Central memory CD4-positive, alpha-beta T cell (primary cell): ENCODE measurements around the gene SIAH1.
"Not testable (repeated sequence)": the region's sequence is repeated elsewhere in the genome, so short reads cannot be mapped to it uniquely, and the experiment has no call there.

Source experiments
- DNase-seq: peaks from one replicate; pipeline ENCODE4 v3.0.0; 2022
- total RNA-seq, 3 experiments: gene quantifications; one replicate each; lab custom pipeline; 2026; lab: John Stamatoyannopoulos, UW

SIAH1 gene, protein sequence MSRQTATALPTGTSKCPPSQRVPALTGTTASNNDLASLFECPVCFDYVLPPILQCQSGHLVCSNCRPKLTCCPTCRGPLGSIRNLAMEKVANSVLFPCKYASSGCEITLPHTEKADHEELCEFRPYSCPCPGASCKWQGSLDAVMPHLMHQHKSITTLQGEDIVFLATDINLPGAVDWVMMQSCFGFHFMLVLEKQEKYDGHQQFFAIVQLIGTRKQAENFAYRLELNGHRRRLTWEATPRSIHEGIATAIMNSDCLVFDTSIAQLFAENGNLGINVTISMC
- 18.4 to 29.5 (median 28.4) reads per million in 3 experiments for total RNA-seq

DNA sequence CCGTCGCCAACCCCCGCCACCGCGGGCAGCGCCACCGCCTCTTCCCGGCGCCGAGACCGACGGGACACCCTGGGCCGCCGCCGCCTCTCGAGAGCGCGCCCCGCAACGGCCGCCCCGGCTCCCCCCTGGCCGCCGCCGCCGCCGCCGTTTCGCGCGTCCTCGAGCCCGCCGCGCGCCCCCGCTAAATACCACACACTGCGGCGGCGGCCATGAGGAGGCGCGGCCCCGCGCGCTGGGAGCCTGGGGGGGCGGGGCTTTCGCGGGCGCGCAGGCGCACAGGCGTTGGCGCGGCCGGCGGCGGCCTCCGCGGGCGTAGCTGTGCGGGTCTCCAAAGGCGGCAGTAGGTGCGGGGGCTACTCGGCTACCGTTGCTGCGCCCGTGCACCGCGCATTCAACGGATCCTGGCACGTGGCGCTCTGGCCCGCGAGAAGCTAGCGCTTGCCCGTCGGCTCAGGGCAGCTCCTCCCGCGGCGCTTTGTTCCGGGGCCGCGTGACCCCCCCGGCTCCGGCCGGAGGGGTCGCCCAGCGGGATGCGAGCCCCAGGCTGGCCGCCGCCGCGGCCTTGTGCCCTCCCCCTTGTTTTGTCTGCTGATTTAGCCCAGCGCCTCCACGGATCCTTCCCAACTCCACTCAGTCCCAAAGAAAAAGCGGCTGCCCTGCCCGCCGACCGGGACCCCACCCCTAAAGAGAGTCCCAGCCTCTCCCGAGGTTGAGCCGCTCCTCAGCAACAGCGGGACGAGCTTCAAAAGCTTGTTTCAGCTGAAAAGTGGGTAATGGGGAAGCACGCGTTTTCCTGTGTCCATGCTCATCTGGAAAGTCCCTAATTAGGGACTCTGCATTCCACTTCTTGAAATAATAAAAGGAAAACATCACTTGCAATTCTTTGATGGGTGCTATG lies at the start of gene SIAH1:
Gene SIAH1 (minus strand): TSS at position 161 of the 898 bp plus-strand sequence. CDS start 22,985 bp downstream, outside the sequence.
- peak; percentile 86 for DNase-seq

DNA sequence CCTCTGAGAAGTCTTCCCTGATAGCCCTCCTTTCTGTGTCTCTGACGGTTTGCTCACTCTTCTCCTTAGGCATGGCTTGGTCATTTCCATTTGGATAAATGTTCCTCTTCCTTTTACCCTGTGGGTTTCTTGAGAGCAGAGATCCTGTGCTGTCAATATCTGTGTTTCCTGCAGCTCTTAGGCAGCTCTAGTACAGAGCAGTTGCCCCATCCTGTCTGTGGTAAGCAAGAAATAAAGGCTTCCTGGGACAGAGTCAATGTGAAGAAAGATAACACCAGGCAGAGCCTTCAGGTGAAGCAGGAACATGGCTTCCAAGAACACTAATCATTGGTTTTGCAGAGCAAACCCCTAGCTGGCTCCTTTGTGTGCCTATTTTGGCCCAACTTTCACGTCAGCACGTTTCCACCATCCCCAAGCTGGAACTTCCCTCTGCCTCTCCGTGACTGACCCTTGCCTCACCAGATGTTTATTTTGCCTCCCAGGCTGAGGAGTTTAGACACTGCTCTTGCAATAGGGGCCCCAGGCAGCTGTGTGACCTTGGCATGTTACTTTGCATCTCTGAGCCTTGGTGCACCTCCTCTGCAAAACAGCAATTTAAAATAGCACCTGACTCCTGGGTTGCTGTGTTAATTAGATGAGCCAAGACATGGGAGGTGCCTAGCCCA lies 49.6 kb upstream of the SIAH1 start:
- no peak for DNase-seq

DNA sequence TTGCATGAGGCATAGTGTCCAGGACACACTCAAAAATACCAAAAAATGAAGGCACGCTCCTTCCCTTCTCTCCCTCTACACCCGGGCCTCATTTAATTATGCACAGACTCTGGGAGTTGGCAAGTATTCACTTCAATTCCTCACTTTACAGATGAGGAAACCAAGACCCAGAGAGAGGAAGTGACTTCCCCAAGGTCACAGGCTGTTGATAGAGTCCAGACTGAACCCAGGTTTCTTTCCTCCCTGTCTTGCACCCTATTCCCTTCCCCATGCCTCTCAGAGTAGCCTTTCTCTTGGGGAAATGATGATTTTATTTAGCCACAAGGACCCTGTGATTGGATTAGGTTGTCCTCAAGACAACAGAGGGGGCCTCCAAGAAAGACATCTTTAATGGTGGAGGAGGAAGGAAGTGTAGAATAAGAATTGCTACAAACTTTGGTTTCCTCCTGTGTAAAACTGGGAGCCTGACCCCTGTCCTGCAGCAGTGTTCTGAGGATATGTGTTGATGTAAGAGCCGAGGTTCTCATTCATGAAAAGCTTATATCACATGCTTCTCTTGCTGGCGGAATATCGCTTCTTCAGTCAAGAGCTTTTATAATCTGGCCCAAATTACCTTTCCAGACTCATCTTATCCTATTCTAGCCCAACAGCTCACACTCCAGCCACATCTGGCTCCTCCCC lies 48.8 kb upstream of the SIAH1 start:
- DNase-seq, result no peak

DNA sequence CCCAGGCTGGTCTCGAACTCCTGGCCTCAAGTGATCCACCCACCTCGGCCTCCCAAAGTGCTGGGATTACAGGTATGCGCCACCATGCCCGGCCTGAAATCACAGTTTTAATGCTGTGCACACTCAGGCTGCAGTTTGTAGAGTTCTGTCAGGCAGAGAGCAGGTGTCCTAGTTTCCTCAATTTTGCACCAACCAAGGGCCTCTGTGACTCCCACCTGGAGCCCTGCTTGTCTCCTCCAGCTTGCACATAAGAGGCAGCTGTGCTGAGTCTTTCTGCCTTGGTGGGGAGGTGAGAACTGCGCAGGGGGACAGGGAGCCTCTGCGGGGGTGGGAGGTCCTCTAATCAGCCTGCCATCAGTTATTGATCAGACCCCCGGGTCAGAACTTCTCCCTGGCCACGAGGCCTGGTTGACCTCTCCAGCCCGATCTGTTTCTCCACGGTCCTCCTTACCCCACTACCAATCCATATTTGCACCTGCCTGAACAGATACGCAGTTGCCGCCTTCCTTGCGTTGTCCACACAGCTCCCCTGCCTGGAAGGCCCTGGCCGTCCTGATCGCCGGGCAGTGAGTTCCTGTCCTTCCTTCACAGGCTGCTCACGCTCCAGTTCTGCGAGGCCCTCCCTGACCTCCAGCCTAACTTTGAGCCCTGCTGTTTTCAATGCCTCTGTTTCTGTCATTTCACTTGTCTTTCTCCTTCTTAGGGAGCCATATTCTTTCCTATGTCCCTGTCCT lies 48.1 kb upstream of the SIAH1 start:
- no peak for DNase-seq

DNA sequence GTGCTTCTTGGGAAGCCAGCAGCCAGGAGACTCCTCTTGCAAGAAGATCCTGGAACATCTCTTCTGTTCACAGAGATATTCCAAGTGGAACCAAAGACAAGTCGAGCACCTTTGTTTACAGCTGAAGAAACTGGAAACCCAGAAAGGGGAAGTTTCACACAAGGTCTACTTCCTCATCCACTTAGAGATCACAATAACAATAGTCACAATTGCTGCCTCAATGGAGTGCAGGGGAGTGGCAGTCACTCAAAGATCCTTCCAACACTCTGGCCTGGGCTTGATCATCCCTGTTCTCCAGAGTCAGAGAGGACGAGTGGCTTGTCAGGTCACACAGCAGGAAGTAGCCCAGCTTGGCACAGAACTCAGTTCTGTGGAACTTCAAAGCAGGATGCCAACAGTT lies 46.9 kb upstream of the SIAH1 start:
- no peak for DNase-seq

DNA sequence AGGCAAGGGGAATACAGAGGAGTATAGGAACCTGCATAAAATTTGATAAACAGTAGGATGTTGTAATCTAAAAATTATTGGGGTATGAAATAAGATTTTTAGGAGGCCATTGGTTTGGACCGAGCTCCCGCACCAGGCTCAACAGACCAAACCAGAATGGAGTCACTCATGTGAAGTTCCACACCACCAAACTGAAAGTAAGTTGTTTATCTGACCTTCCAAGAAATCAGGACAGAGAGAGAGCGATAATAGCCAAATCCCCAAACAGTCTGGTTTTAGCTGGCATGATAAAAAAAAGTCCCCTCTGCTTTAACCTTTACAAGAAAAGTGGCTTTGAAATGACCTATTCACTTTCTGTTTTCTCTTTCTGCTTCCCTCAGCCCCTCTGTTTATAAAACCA lies 45.7 kb upstream of the SIAH1 start:
- DNase-seq, result no peak

DNA sequence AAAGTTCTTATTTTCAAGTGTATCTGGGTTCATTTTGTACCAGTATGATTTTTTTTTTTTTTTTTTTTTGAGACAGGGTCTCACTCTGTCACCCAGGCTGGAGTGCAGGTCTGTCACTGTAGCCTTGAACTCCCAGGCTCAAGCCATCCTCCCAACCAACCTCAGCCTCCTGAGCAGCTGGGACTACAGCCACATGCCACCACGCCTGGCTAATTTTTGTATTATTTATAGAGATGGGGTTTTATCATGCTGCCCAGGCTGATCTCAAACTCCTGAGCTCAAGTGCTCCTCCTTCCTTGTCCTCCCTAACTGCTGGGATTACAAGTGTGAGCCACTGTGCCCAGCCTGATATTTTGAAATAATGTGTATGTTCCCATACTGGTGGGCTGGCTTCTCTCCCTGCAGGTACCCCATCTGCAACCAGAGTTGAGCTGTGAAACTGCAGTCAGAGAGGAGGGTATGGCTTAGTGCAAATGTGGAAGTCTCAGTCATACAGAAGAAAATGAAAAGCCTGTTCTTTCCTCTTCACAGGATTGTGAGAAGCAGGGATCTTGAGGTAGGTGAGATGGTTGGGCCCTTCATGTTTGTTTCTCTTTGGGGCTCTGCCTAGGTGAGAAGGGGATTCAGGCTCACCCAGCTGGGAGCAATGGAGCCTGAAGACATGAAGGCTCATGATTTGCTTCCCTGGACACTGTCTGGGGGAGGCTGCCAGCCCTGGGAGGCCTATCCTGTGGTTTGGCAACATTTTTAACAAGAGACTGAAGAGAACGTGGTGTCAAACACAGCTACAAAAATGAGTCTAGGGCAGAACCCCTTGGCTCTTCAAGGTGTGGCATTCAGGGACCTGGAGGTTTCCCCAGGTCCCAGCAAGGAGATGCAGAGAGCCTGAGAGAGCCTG lies 41.3 kb upstream of the SIAH1 start:
- no peak for DNase-seq

DNA sequence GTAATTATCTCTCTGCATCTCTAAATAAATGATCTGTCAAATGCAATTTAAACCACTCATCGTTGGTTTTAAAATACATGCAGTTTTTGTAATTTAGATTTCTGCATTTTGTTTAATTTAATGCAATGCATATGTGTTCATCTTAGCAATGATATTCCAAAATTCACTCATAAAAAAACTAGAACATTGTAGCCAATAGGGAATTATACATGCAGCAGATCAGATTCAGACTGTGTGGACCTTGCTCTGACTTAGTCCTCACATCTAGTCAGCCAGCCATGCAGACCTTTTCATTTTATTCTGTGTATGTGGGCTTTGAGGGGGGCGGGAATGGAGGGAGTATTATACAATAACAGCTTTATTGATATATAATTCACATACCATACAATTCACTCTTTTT lies 37.3 kb upstream of the SIAH1 start:
- DNase-seq, result no peak

DNA sequence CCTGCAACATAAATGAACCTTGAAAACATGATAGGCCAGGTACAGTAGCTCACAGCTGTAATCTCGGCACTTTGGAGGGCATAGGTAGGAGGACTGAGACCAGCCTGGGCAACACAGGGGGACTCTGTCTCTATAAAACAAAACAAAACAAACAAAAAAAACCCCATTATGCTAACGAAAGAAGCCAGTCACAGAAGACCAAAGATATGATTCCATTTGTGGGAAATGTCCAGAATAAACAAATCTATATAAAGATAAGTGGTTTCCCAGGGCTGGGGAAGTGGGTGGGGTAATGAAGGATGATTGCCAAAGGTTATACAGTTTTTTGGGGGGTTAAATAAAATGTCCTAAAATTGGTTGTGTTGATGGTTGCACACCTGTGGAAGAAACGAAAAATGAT lies 36.5 kb upstream of the SIAH1 start:
- no peak for DNase-seq

DNA sequence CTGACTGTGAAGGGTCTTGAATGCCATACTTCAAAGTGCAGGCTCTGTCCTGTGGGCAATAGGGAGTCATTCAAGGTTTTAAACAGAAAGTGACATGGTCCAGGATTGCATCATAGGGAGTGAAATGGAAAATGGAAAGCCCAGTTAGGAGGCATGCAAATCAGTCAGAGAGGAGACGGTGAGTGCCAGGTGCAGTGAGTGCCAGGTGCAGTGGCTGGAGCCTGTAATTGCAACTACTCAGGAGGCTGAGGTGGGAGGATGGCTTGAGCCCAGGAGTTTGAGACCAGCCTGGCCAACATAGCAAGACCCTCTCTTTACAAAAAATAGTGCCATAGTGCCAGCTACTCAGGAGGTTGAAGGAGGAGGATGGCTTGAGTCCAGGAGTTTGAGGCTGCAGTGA lies 35.2 kb upstream of the SIAH1 start:
- DNase-seq, result no peak

DNA sequence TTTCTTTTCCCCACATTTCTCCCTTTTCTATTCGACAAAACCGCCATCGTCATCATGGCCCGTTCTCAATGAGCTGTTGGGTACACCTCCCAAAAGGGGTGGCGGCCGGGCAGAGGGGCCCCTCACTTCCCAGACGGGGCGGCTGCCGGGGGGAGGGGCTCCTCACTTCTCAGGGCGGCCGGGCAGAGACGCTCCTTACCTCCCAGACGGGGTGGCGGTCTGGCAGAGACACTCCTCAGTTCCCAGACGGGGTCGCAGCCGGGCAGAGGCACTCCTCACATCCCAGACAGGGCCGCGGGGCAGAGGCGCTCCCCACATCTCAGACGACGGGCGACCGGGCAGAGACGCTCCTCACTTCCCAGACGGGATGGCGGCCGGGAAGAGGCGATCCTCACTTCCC lies 31.4 kb upstream of the SIAH1 start:
- DNase-seq, result not testable (repeated sequence)

DNA sequence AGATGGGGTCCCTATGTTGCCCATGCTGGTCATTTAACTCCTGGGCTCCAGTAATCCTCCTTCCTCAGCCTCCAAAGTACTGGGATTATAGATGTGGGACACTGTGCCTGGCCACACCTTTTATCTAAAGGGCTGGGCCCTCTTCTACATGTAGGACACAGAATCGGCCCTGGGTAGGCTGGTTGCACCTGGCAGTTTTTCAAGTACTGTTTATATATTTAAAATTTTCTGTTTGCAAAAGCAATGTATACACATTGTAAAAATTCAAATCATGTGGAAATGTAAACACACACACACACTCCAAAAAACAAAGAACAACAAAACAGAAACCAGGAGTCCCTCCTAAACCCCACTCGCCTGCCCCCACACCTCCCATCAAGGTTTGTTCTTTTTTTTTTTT lies 28.1 kb upstream of the SIAH1 start:
- DNase-seq, result no peak

DNA sequence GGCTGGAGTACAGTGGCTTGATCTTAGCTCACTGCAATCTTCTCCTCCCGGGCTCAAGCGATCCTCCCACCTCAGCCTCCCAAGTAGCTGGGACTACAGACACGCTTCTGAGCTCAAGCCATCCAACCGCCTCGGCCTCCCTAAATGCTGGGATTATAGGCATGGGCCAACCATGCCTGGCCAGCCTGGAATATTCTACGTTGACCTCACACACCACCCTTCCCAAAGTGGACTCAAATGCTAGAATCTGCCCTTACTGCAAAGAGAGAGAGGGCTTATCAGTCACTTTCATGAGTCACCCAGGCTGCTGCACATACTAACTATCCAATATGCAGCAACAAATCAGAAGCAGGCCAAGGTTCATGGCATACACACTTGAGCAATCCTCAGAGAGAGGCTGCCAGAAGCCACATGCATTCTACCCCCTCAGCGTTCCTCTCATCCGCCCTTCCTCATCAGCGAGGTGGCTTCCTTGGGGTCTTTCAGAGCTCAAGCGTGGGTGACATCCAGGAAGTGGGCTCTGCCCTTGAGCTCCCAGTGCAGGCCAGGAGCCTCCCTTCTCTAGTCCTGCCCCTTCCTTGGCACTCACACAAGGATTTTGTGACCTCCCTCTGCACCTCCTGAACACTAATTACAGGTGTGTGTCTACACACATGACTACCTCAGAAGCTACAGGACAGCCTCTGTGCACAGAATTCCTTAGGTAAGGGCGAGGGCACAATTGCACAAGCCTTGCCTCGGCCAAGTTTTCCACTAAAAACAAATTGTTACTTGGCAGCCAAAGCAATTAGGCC lies 24.8 kb upstream of the SIAH1 start:
- no peak for DNase-seq

DNA sequence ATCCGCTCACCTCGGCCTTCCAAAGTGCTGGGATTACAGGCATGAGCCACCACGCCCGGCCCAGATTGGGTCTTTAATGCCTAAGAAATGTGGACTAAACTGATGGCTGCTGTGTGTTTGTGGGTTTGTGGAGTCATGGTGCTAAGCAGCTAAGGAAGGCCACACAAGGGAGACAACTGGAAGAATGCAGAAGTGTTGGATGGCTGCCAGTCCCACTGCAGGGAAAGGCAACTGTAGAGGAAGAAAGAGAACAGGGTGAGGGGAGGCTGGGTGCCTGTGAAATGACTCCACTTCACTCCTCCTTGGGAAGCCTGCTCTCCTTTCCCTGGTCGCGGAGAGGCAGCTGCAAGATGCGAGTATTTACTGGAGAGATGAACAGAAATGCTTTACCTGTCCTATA lies 23.5 kb upstream of the SIAH1 start:
- no peak for DNase-seq

DNA sequence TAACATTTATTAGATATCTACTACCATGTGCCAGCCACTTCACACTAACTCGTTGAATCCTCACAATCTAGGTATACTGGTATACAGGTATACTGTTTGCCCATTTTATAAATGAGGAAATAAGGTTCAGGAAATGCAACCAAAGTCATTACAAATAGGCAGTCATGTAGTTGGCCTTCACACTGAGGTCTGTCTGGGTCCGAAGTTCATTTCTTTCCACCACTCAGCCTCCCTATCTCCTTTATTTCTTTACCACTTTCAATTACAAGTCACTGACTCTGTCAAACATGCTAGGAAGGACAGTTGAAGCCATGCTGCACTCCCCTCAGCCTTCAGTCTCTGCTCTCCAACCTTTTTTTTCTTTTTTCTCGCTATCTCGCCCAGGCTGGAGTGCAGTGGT lies 20.7 kb upstream of the SIAH1 start:
- DNase-seq, result no peak

DNA sequence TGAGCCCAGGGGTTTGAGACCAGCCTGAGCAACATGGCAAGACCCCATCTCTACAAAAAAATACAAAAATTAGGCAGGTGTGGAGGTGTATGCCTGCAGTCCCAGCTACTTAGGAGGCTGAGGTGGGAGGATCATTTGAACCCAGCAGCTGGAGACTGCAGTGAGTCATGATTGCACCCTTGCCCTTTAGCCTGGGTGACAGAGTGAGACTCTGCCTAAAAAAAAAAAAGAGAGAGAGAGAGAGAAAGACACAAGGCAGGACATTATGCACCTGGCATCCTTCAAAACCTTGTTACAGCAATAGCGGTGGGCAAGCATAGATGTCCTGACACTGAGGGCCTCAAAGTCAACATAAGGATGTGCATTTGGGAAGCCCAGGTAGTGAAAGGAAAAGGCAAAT lies 19.9 kb upstream of the SIAH1 start:
- no peak for DNase-seq

DNA sequence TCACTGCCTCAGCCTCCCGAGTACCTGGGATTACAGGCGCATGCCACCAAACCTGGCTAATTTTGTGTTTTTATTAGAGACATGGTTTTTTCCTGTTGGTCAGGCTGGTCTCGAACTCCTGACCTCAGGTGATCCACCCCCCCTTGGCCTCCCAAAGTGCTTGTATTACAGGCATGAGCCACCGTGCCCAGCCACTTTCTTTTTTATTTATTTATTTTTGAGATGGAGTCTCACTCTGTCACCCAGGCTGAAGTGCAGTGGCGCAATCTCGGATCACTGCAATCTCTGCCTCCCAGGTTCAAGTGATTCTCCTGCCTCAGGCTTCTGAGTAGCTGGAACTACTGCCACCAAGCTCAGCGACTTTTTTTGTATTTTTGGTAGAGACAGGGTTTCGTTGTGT lies 17.3 kb upstream of the SIAH1 start:
- DNase-seq, result not testable (repeated sequence)

DNA sequence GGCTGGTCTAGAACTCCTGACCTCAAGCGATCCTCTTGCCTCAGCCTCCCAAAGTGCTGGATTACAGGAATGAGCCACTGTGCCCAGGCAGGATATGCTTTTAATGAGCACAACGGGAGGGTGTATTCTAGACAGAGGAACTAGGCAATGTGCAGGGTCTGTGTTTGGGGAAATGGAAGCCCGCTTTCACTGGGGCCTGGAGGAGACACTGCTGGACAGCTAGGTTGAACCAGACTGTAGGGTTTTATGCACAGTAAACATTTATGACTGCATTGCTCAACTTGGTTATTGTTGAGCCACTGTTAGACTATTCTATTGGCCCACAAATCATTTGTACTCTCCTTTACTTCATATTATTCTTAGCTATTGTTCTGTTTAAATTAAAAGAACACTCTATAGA lies 10.2 kb upstream of the SIAH1 start:
- DNase-seq, result no peak

DNA sequence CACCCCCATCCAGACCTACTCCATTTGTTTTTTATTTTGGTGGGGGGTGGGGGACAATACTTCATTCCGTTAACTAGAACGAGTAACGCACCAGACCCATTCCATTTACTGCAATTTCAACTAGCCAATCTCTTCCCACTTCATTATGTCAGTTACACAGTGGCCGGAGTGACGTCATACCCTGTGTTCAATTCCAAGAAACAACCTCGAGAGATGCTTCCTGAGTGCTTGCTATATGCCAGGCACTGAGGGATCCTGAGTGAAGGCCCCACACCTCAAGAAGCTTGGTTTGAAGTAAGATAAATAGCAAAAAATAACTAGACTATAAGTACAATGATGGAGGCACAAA lies 9.1 kb upstream of the SIAH1 start:
- no peak for DNase-seq
